Measurements from ENCODE around the gene TMEM91. TPM values are rescaled to one million over a fixed set of nuclear protein-coding genes. Genes with fewer than 3 reads are reported as not detected.

TMEM91 gene
- total and polyA plus RNA-seq, 2 of the 8 experiments (the other 6 are each of a cell fraction or from before 2014, with no cell fraction given), result 5.3 to 7.4 TPM

DNA sequence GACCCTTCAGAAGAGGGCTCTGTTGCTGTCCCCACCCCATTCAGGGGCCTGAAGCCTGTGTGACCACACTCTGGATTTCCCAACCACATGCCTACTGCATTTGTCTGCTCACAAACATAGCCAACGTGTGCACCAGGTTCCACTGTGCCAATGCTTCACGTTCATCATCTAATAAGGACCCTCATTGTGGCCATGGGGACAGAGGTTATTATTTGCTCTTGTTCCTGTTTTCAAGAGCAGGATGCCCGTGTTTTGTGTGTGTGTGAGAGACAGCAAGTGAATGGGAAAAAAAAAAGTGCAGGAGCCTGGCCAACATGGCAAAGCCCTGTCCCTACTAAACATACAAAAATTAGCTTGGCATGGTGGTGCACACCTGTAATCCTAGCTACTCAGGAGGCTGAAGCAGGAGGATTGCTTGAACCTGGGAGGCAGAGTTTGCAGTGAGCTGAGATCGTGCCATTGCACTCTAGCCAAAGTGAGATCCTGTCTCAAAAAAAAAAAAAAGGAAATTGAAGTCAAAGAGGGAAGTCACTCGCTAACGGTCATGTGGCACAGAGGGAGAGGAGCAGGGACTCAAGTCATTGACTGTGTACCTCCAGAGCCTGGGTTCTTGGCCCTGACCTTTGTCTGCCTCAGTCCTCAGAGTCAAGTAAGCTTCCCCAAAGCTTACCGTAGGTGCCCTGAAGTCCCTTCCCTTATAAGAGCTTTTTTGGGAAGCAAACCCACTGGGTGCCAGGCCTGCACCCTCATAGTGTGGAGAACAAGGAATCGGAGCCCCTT is 44.0 kb downstream of the TMEM91 start:
- no peak for DNase-seq (ENCODE audit: low read depth in 1 of 2, low spot score in 2 of 2)
- Histone ChIP-seq H3K4ac (replicated peaks; ENCODE audit: insufficient read length, low read depth, low read length) (no peak overlapping the region), H3K36me3 (ENCODE audit: control insufficient read depth in 2 of 4, insufficient read depth in 4 of 4, low read length in 3 of 4) (peaks cover under 1 to 14% (median 3%) of the 10 kb centered on the region in 4 experiments; a peak in 6 of 8 replicates), H2BK5ac (ENCODE audit: low read depth, low read length) (no peak overlapping the region), H4K5ac (ENCODE audit: insufficient read length, low read depth, low read length) (no peak overlapping the region), H2BK120ac (replicated peaks; ENCODE audit: low read depth, low read length) (no peak overlapping the region), H4K20me1 (replicated peaks in 1 of 2; ENCODE audit: control insufficient read depth in 1 of 2, insufficient read depth in 2 of 2, low read length in 2 of 2) (no peaks in the 10 kb centered on the region), H2BK20ac (ENCODE audit: low read length) (no peak overlapping the region), H3K23ac (ENCODE audit: insufficient read length) (no peak overlapping the region), H3K14ac (ENCODE audit: insufficient read length) (no peak overlapping the region), H3K27ac (ENCODE audit: low read depth, low read length) (no peak overlapping the region), H4K8ac (ENCODE audit: extremely low read depth, insufficient read depth, low read length) (no peak overlapping the region), H3K4me1 (replicated peaks in 1 of 4; ENCODE audit: control insufficient read depth in 3 of 4, insufficient read depth in 4 of 4, low read length in 3 of 4) (no peaks in the 10 kb centered on the region), H2AFZ (ENCODE audit: low read length) (no peak overlapping the region), H3K23me2 (ENCODE audit: low read depth, low read length) (no peaks in the 10 kb centered on the region), H3K56ac (replicated peaks; ENCODE audit: insufficient read length, low read depth, low read length) (no peak overlapping the region), H2AK5ac (ENCODE audit: low read depth, low read length) (no peak overlapping the region), H3K9me3 (ENCODE audit: insufficient read depth in 2 of 2, low read depth in 1 of 2, low read length in 1 of 2) (no peaks in the 10 kb centered on the region), H3K9ac (replicated peaks in 1 of 4; ENCODE audit: extremely low read depth in 1 of 4, low read depth in 3 of 4, low read length in 3 of 4) (no peak overlapping the region; a peak in 2 of 7 replicates), H3K4me2 (ENCODE audit: insufficient read depth in 1 of 2, low read depth in 2 of 2, low read length in 2 of 2) (no peak overlapping the region), H2BK12ac (ENCODE audit: low read depth, low read length) (no peak overlapping the region), H3K4me3 (ENCODE audit: extremely low read depth in 1 of 4, insufficient read depth in 2 of 4, low read depth in 3 of 4, low read length in 4 of 4) (no peak overlapping the region), H3K79me2 (ENCODE audit: control insufficient read depth in 1 of 2, insufficient read depth in 2 of 2, low read length in 2 of 2) (no peaks in the 10 kb centered on the region), H2BK15ac (ENCODE audit: low read length) (no peak overlapping the region), H3K27me3 (replicated peaks in 1 of 4; ENCODE audit: control insufficient read depth in 3 of 4, extremely low read depth in 1 of 4, insufficient read depth in 3 of 4, low read length in 3 of 4) (no peaks in the 10 kb centered on the region), H3K18ac (ENCODE audit: extremely low read depth, low read length) (no peak overlapping the region), H3K79me1 (ENCODE audit: low read depth, low read length) (no peaks in the 10 kb centered on the region), H4K91ac (replicated peaks; ENCODE audit: insufficient read length, low read length) (no peak overlapping the region)
- FAIRE-seq, result no peak
- CTCF ChIA-PET (ENCODE audit: partially characterized antibody), result interaction anchor here (0.6 to 1.1 kb wide), 6 partner anchors 12 to 1026 kb away, joined by 3 to 10 read pairs (median 3); no protein-coding TSS in a partner anchor
- 89% methylated on average over 8 of the region's 8 CpGs; no CpG with 5 or more reads in 1 of the 2 experiments for WGBS, 2 experiments (ENCODE audit: extremely low coverage in 1 of 2, insufficient coverage in 1 of 2, insufficient read length in 1 of 2, insufficient replicate concordance in 2 of 2, low coverage in 1 of 2, low lambda C conversion rate in 2 of 2, missing lambda C conversion rate in 1 of 2)
- POLR2A ChIA-PET (ENCODE audit: partially characterized antibody), result interaction anchor here (0.6 to 2.8 kb wide), 5 partner anchors 11 to 712 kb away, joined by 3 to 9 read pairs (median 4); no protein-coding TSS in a partner anchor
- TF ChIP-seq, protein P1, sequence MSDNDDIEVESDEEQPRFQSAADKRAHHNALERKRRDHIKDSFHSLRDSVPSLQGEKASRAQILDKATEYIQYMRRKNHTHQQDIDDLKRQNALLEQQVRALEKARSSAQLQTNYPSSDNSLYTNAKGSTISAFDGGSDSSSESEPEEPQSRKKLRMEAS (IDR thresholded peaks at IDR 0.05), result no peak
- TF ChIP-seq TEAD4 (IDR thresholded peaks at IDR 0.05; ENCODE audit: low read depth, low read length) (no peak), SP4 (IDR thresholded peaks at IDR 0.05; ENCODE audit: low read length) (no peak), ZNF274 (IDR thresholded peaks at IDR 0.05; ENCODE audit: borderline replicate concordance, extremely low read depth, low read length) (no peak), CREB1 (IDR thresholded peaks at IDR 0.05) (no peak), SRF (IDR thresholded peaks at IDR 0.05; ENCODE audit: low read depth, low read length) (no peak), EP300 (IDR thresholded peaks at IDR 0.05; ENCODE audit: borderline replicate concordance in 1 of 2, low read depth in 2 of 2, low read length in 2 of 2) (no peak), EGR1 (IDR thresholded peaks at IDR 0.05; ENCODE audit: borderline replicate concordance, low read depth, low read length) (no peak)
- TF ChIP-seq, protein P2, sequence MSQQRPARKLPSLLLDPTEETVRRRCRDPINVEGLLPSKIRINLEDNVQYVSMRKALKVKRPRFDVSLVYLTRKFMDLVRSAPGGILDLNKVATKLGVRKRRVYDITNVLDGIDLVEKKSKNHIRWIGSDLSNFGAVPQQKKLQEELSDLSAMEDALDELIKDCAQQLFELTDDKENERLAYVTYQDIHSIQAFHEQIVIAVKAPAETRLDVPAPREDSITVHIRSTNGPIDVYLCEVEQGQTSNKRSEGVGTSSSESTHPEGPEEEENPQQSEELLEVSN (IDR thresholded peaks at IDR 0.05), result no peak
- TF ChIP-seq, protein P3, sequence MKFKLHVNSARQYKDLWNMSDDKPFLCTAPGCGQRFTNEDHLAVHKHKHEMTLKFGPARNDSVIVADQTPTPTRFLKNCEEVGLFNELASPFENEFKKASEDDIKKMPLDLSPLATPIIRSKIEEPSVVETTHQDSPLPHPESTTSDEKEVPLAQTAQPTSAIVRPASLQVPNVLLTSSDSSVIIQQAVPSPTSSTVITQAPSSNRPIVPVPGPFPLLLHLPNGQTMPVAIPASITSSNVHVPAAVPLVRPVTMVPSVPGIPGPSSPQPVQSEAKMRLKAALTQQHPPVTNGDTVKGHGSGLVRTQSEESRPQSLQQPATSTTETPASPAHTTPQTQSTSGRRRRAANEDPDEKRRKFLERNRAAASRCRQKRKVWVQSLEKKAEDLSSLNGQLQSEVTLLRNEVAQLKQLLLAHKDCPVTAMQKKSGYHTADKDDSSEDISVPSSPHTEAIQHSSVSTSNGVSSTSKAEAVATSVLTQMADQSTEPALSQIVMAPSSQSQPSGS (IDR thresholded peaks at IDR 0.05; ENCODE audit: low read length), result no peak

All from H1 (cell line).